ENCODE results near the gene SLC39A8. TPM values are rescaled to one million over a fixed set of nuclear protein-coding genes. Genes with fewer than 3 reads are reported as not detected.
A peak's percentile ranks its signal among the peaks of the same experiment; 100 is the strongest.

Gene SLC39A8
- total RNA-seq, 2 donors from 2014 or later: 11.1 to 19.2 TPM

DNA sequence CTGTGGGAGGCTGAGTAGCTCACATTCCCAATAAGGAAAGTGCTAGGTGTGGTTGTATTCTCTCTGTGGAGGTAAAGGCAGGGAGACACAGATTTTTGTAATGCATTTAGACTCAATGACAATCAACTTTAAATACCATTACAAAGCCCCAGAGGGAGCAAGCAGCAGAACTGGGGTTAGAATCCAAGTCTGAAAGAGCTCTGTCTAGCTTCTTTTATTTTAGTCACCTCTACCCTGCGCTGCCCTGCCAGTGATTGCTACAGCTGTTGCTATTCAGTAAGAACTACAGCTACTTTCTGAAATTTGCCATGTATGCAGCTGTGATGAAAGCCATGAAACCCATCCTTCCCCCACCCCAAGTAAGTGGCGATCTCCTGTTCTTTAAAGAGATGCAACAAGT, 22.5 kb downstream of the SLC39A8 start:
- DNase-seq (ENCODE audit: low spot score): no peak
- Histone ChIP-seq H3K27me3 (replicated peaks; ENCODE audit: insufficient read depth) (no peaks in the 10 kb centered on the region), H3K27ac (no peak overlapping the region), H3K36me3 (no peaks in the 10 kb centered on the region), H3K4me1 (replicated peaks) (no peaks in the 10 kb centered on the region), H3K9me3 (no peaks in the 10 kb centered on the region), H3K4me3 (no peak overlapping the region)
- intact Hi-C loops (cut with DNase I): no loop called here
- TF ChIP-seq POLR2AphosphoS5 (IDR thresholded peaks at IDR 0.05) (no peak), POLR2A (IDR thresholded peaks at IDR 0.05) (no peak)
- TF ChIP-seq, protein P1, sequence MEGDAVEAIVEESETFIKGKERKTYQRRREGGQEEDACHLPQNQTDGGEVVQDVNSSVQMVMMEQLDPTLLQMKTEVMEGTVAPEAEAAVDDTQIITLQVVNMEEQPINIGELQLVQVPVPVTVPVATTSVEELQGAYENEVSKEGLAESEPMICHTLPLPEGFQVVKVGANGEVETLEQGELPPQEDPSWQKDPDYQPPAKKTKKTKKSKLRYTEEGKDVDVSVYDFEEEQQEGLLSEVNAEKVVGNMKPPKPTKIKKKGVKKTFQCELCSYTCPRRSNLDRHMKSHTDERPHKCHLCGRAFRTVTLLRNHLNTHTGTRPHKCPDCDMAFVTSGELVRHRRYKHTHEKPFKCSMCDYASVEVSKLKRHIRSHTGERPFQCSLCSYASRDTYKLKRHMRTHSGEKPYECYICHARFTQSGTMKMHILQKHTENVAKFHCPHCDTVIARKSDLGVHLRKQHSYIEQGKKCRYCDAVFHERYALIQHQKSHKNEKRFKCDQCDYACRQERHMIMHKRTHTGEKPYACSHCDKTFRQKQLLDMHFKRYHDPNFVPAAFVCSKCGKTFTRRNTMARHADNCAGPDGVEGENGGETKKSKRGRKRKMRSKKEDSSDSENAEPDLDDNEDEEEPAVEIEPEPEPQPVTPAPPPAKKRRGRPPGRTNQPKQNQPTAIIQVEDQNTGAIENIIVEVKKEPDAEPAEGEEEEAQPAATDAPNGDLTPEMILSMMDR (IDR thresholded peaks at IDR 0.05): no peak
- WGBS: 98% methylated on average over 2 of the region's 2 CpGs

DNA sequence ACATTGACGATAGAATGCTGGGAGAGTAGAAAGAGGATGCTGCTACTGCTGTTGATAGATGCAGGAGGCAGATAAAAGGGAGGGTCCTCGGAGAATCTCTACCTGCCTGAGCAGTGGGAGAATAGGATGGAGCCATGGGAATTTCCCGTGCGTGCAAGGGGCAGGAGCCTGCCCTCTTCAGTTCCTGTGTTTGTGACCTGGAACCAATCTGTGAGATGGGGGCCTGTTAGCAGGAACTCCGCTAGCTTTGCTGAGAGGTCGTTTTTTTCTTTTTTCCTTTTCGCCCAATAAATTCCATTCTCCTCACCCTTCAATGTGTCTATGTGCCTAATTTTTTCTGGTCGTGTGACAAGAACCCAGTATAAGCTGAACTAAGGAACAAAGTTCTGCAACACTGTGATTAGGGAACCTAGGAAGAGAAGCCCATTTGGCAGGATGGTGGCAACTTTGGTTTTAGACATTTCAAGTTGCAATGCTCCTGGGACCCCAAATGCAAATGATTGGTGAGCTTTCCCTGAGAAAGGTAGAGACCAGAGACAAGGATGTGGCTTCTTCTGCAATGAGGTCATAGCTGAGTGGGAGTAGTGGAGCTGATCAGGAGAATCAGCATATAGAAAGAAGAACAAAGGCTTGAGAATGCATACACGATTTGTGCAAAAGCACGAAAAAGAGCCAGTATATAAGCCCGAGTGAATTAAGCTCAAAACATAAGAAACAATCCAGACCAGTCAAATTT, 23.9 kb downstream of the SLC39A8 start:
- 91% methylated on average over 11 of the region's 11 CpGs for WGBS
- intact Hi-C loops (cut with DNase I): no loop called here
- Histone ChIP-seq H3K9me3 (no peaks in the 10 kb centered on the region), H3K27ac (no peak overlapping the region), H3K27me3 (replicated peaks; ENCODE audit: insufficient read depth) (no peaks in the 10 kb centered on the region), H3K4me3 (no peak overlapping the region), H3K36me3 (no peaks in the 10 kb centered on the region), H3K4me1 (replicated peaks) (no peaks in the 10 kb centered on the region)
- TF ChIP-seq, protein P1 (IDR thresholded peaks at IDR 0.05): no peak
- TF ChIP-seq POLR2AphosphoS5 (IDR thresholded peaks at IDR 0.05) (no peak), POLR2A (IDR thresholded peaks at IDR 0.05) (no peak)
- DNase-seq (ENCODE audit: low spot score): no peak

DNA sequence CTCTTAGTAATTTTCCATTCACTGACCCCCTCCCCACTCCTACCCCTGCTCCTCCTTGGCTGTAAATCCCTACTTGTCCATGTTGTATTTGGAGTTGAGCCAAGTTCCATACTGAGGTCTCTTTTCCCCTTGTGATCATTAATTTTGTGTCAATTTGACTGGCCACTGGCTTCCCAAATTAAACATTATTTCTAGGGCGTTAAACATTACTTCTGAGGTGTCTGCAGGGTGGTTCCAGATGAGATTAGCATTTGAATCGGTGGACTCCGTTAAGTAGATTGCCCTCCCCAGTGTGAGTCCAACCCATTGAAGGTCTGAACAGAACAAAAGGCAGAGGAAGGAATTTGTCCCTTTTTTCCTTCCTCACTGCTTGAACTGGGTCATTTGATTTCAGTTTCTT, 25.7 kb downstream of the SLC39A8 start:
- intact Hi-C loops (cut with DNase I): no loop called here
- H3K4me1 ChIP-seq (replicated peaks): no peaks in the 10 kb centered on the region
- WGBS: 51% methylated on average over 3 of the region's 3 CpGs
- H3K9me3 ChIP-seq: no peaks in the 10 kb centered on the region
- H3K36me3 ChIP-seq: no peaks in the 10 kb centered on the region
- no peak for DNase-seq (ENCODE audit: low spot score)
- no peaks in the 10 kb centered on the region for H3K27me3 ChIP-seq (replicated peaks; ENCODE audit: insufficient read depth)
- TF ChIP-seq, protein P1 (IDR thresholded peaks at IDR 0.05): no peak
- TF ChIP-seq POLR2A (IDR thresholded peaks at IDR 0.05) (no peak), POLR2AphosphoS5 (IDR thresholded peaks at IDR 0.05) (no peak)
- no peak overlapping the region for H3K4me3 ChIP-seq
- H3K27ac ChIP-seq: no peak overlapping the region

DNA sequence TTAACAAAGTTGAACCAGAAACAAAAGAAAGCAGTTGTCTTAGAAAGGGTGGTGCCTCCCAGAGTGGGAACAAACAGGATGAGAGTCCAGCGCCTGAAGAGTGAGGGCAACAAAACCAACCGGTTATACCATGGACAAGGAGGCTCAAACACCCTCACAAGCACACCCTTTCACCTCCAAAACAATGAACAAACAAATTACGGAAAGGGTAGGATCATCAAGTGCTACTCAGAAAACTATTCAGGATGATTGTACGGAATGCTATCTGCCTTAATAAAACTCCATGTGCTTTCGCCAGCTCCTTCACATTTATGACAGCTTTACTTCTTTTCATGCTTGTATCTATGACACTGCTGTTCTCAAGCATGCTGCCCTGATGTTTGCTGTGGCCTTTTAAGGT, 26.8 kb downstream of the SLC39A8 start:
- Histone ChIP-seq H3K27me3 (replicated peaks; ENCODE audit: insufficient read depth) (no peaks in the 10 kb centered on the region), H3K36me3 (no peaks in the 10 kb centered on the region), H3K9me3 (no peaks in the 10 kb centered on the region), H3K27ac (peak overlapping the region in 1 of 2 donors; percentile 31), H3K4me1 (replicated peaks) (no peaks in the 10 kb centered on the region), H3K4me3 (no peak overlapping the region)
- WGBS: 33% methylated on average over 5 of the region's 5 CpGs
- no peak for TF ChIP-seq POLR2A (IDR thresholded peaks at IDR 0.05)
- TF ChIP-seq POLR2AphosphoS5 (IDR thresholded peaks at IDR 0.05): peak; percentile 27
- TF ChIP-seq, protein P1 (IDR thresholded peaks at IDR 0.05): no peak
- DNase-seq (ENCODE audit: low spot score): peak; percentile 26
- intact Hi-C loops (cut with DNase I): no loop called here

DNA sequence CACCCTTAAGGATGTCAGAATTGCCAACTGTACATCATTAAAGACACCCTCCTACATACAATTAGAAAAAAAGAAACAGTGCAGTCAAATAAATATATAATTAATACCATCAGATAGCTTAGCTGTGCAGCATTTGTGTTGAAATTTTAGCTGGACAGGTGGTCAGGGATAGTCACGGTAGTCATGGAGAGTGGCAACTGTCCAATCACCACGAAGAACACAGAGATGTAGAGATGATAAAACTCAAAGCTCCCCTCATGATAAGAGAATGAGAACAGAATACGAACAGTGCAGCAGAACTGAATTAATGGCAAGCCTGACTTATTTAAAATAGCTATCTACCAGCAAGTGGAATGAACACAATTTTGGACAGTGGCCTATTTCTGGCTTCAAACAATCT, 27.2 kb downstream of the SLC39A8 start:
- TF ChIP-seq POLR2A (IDR thresholded peaks at IDR 0.05) (no peak), POLR2AphosphoS5 (IDR thresholded peaks at IDR 0.05) (no peak)
- TF ChIP-seq, protein P1 (IDR thresholded peaks at IDR 0.05): no peak
- WGBS: 17% methylated on average over 3 of the region's 3 CpGs
- H3K4me3 ChIP-seq: no peak overlapping the region
- no peaks in the 10 kb centered on the region for H3K27me3 ChIP-seq (replicated peaks; ENCODE audit: insufficient read depth)
- intact Hi-C loops (cut with DNase I): no loop called here
- no peaks in the 10 kb centered on the region for H3K9me3 ChIP-seq
- H3K4me1 ChIP-seq (replicated peaks): no peaks in the 10 kb centered on the region
- no peak for DNase-seq (ENCODE audit: low spot score)
- peak overlapping the region in 1 of 2 donors; percentile 31 for H3K27ac ChIP-seq
- no peaks in the 10 kb centered on the region for H3K36me3 ChIP-seq

Data from prostate gland (tissue), 2 donors.